GM23338 (cell line): ENCODE results near the gene TMEM200A. TPM values are rescaled to one million over a fixed set of nuclear protein-coding genes. Genes with fewer than 3 reads are reported as not detected.

Experiments used
- ATAC-seq: fragments of 200-7000 bp; cut with Tn5 transposase; 3 replicates; pipeline ENCODE4 v1.9.1; 2020
- DNase-seq: peaks from one replicate; pipeline ENCODE4 v3.0.0-alpha.2; 2015; ENCODE audit warnings: low spot score
- H2AFZ ChIP-seq: fragments of 200-600 bp; sonication (generic); 2 replicates; pipeline ENCODE4 v1.8.0; 2016; ENCODE audit warnings: antibody characterized with exemption, mild to moderate bottlenecking, moderate library complexity
- H3F3A ChIP-seq: fragments of 200-600 bp; sonication (generic); replicated peaks from 2 replicates; pipeline ENCODE4 v1.8.0; 2017; ENCODE audit warnings: antibody characterized with exemption, mixed run types, low read depth
- H3K27ac ChIP-seq: fragments of 200-600 bp; sonication (generic); 2 replicates; pipeline ENCODE4 v1.6.1; 2016; ENCODE audit warnings: low read depth
- H3K27me3 ChIP-seq: fragments of 200-600 bp; sonication (generic); 2 replicates; pipeline ENCODE4 v1.8.0; 2016; ENCODE audit warnings: mild to moderate bottlenecking, mixed run types, moderate library complexity; ENCODE audit not compliant: insufficient read depth
- H3K36me3 ChIP-seq: fragments of 200-600 bp; sonication (generic); 2 replicates; pipeline ENCODE4 v1.8.0; 2016; ENCODE audit warnings: mild to moderate bottlenecking; ENCODE audit not compliant: insufficient read depth
- H3K4me1 ChIP-seq: fragments of 200-600 bp; sonication (generic); 2 replicates; pipeline ENCODE4 v1.8.0; 2016; ENCODE audit warnings: mild to moderate bottlenecking, moderate library complexity; ENCODE audit not compliant: insufficient read depth
- H3K4me2 ChIP-seq: fragments of 200-600 bp; sonication (generic); 2 replicates; pipeline ENCODE4 v1.7.1; 2017; ENCODE audit warnings: mixed run types
- H3K4me3 ChIP-seq: fragments of 200-600 bp; sonication (generic); 2 replicates; pipeline ENCODE4 v1.6.1; 2016; ENCODE audit warnings: mixed run types
- H3K79me2 ChIP-seq: fragments of 200-600 bp; sonication (generic); replicated peaks from 2 replicates; pipeline ENCODE4 v1.8.0; 2017; ENCODE audit warnings: mild to moderate bottlenecking; ENCODE audit not compliant: insufficient read depth
- H3K9me2 ChIP-seq: fragments of 200-600 bp; sonication (generic); 2 replicates; pipeline ENCODE4 v1.8.0; 2017; ENCODE audit not compliant: insufficient read depth
- H4K20me1 ChIP-seq: fragments of 200-600 bp; sonication (generic); replicated peaks from 2 replicates; pipeline ENCODE4 v1.8.0; 2017; ENCODE audit warnings: mild to moderate bottlenecking; ENCODE audit not compliant: insufficient read depth
- H3K27ac Mint-ChIP-seq: 2 replicates; pipeline ENCODE4 v1.8.0; 2020; ENCODE audit warnings: inconsistent platforms, mild to moderate bottlenecking, moderate library complexity, mixed read lengths
- H3K27me3 Mint-ChIP-seq: 3 replicates; pipeline ENCODE4 v1.8.0; 2022; ENCODE audit warnings: low read depth, mild to moderate bottlenecking, moderate library complexity, mixed read lengths, inconsistent platforms; ENCODE audit not compliant: insufficient read depth, poor library complexity
- H3K36me3 Mint-ChIP-seq: 3 replicates; pipeline ENCODE4 v1.8.0; 2021; ENCODE audit warnings: low read depth, mild to moderate bottlenecking, inconsistent platforms, moderate library complexity, mixed read lengths
- H3K4me1 Mint-ChIP-seq: 3 replicates; pipeline ENCODE4 v1.8.0; 2020; ENCODE audit warnings: mild to moderate bottlenecking, inconsistent platforms, mixed read lengths
- H3K4me3 Mint-ChIP-seq: 3 replicates; pipeline ENCODE4 v1.8.0; 2021; ENCODE audit warnings: moderate library complexity, mild to moderate bottlenecking, inconsistent platforms, mixed read lengths
- H3K9me3 Mint-ChIP-seq: 3 replicates; pipeline ENCODE4 v1.8.0; 2020; ENCODE audit warnings: moderate library complexity, mild to moderate bottlenecking, inconsistent platforms, mixed read lengths
- CREB1 ChIP-seq: fragments of 250-450 bp; sonication (Bioruptor Pico); IDR thresholded peaks from 2 replicates; pipeline ENCODE4 v1.5.0; 2020; ENCODE audit warnings: low read depth, mild to moderate bottlenecking, moderate library complexity
- CTCF ChIP-seq, 2 experiments: fragments of 200-600 bp in 1 of 2; sonication (generic) in 1 of 2; conservative IDR thresholded peaks; 2 replicates each; pipeline versions ENCODE4 v1.5.1 to v1.6.1; 2016 to 2017; ENCODE audit warnings: antibody characterized with exemption in 2 of 2, low read depth in 2 of 2, mild to moderate bottlenecking in 2 of 2, moderate library complexity in 1 of 2
- ETS1 ChIP-seq: IDR thresholded peaks from 2 replicates; pipeline ENCODE4 v1.6.1; 2016; ENCODE audit warnings: antibody characterized with exemption
- JUNB ChIP-seq: IDR thresholded peaks from one replicate; pipeline ENCODE4 v1.6.1; 2016; ENCODE audit warnings: antibody characterized with exemption; ENCODE audit not compliant: unreplicated experiment
- NANOG ChIP-seq: IDR thresholded peaks from 2 replicates; pipeline ENCODE4 v1.6.1; 2016; ENCODE audit warnings: antibody characterized with exemption, borderline replicate concordance
- POLR2AphosphoS5 ChIP-seq: IDR thresholded peaks from 2 replicates; pipeline ENCODE4 v1.6.1; 2016; ENCODE audit warnings: antibody characterized with exemption, low read depth
- ZNF114 ChIP-seq: fragments of 250-450 bp; sonication (Bioruptor Pico); IDR thresholded peaks from 2 replicates; pipeline ENCODE4 v1.5.0; 2020; ENCODE audit warnings: mild to moderate bottlenecking, moderate library complexity
- polyA plus RNA-seq: library from polyadenylated mRNA; unstranded; fragments of >200 nt; fragmentation: Nextera tagmentation; extraction: Ambion mirVana; gene quantifications from 2 replicates; pipeline ENCODE4 v1.2.1, GENCODE V29; 2016
- total RNA-seq: library from RNA; depleted of rRNA; stranded (reverse); fragments of >200 nt; shearing (Covaris generic); gene quantifications from 2 replicates; pipeline ENCODE4 v1.2.3, GENCODE V29; 2014
- TF ChIP-seq, protein P1 (sequence below): IDR thresholded peaks from one replicate; pipeline ENCODE4 v1.6.1; 2018; ENCODE audit warnings: antibody characterized with exemption; ENCODE audit not compliant: unreplicated experiment

Gene TMEM200A
- total and polyA plus RNA-seq, 2 experiments from 2014 or later, result 7.1 to 22.7 TPM

DNA sequence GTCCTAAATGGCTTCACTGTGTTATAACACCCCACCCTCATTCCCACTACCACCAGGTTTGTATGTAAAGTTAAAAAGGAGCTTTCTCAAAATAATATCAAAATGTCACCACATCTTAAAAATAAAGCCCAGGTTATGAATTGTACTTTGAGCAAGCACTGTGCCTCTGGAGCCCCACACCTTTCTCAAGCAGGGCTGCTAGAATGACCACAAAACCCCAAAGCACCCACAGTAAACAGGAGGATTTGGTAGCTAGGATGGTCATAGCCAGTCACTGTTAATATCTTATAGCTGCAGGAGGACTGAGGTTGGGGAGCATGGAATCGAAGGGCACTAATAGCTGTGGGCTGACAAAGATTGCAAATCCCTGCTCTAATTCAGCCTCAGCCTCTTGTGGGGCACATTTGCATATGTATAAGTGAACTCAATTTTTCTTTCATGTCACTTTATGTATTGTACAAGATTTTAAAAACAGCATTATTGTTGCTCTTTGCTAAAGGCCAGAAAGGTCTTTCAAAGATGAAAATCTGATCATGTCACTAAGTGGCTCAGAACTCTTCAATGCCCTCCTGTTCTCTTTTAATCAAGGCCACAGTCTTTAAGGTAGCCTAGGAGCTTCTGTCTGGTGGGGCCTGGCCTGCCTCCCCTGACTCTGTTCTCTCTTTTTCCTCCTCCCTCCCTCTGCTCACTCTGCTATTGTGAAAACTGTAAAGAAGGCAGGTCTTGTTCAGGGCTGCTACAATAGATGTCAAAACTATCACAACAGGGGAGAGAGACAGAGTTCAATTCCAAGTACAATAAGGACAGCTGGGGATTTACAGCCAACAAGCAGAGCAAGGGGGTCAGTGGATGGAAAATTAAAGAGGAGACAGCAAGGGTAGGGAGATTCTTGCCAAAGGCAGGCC is 101.6 kb downstream of the TMEM200A start:
- no peak overlapping the region for H3K27ac Mint-ChIP-seq
- peak overlapping the region; percentile 29; the same call in 1 of the 2 replicates for H2AFZ ChIP-seq
- H3K4me2 ChIP-seq, result no peak overlapping the region
- no peak overlapping the region for H3K4me3 ChIP-seq
- H4K20me1 ChIP-seq, result no peaks in the 10 kb centered on the region
- no peaks in the 10 kb centered on the region for H3K9me2 ChIP-seq
- no peaks in the 10 kb centered on the region for H3F3A ChIP-seq
- no peaks in the 10 kb centered on the region for H3K36me3 ChIP-seq
- H3K4me1 ChIP-seq, result peaks cover 4% of the 10 kb centered on the region; the same call in 1 of the 2 replicates
- peak; percentile 73 for ATAC-seq
- no peaks in the 10 kb centered on the region for H3K36me3 Mint-ChIP-seq
- H3K4me3 Mint-ChIP-seq, result no peak overlapping the region
- H3K27me3 Mint-ChIP-seq, result peaks cover 2% of the 10 kb centered on the region
- H3K27me3 ChIP-seq, result no peaks in the 10 kb centered on the region
- peaks cover 11% of the 10 kb centered on the region for H3K4me1 Mint-ChIP-seq
- no peak overlapping the region for H3K27ac ChIP-seq
- H3K79me2 ChIP-seq, result no peaks in the 10 kb centered on the region
- no peak for TF ChIP-seq CREB1 (CRISPR knock-in tag)
- no peaks in the 10 kb centered on the region for H3K9me3 Mint-ChIP-seq
- DNase-seq, result no peak

DNA sequence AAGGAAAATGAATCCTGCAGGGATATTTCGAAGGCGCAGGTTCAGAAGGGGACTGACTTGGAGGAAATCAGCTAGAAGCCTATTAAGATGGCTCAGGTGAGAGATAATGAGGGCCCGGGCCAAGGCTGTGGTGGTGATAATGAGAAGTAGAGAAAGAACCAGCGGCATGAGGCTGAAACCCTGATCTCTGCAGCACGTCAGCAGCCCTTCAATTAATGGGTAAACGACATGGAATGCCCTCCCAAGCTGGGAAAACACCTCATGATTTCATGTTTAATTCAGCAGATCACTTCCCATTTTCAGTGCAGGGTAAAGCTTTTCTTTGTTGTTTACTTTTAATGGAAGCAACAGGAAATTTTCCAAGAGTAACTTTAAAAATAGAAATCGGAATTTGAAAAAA is 104.9 kb downstream of the TMEM200A start:
- H3K4me1 Mint-ChIP-seq, result peaks cover 11% of the 10 kb centered on the region
- no peak overlapping the region for H3K4me2 ChIP-seq
- no peak overlapping the region for H3K27ac Mint-ChIP-seq
- DNase-seq (no peak), ATAC-seq (no peak)
- H3K27me3 Mint-ChIP-seq, result peaks cover 2% of the 10 kb centered on the region
- H3K36me3 ChIP-seq, result no peaks in the 10 kb centered on the region
- no peaks in the 10 kb centered on the region for H3K79me2 ChIP-seq
- H2AFZ ChIP-seq, result no peak overlapping the region
- H3K4me3 Mint-ChIP-seq, result no peak overlapping the region
- H3K9me2 ChIP-seq, result no peaks in the 10 kb centered on the region
- H3F3A ChIP-seq, result no peaks in the 10 kb centered on the region
- H3K4me3 ChIP-seq, result no peak overlapping the region
- peaks cover 6% of the 10 kb centered on the region; the same call in 2 of the 3 replicates for H3K36me3 Mint-ChIP-seq
- TF ChIP-seq ZNF114 (CRISPR knock-in tag) (no peak), JUNB (no peak), CTCF (conservative IDR thresholded peaks at IDR 0.05; ENCODE audit: low read depth in 2 of 2) (no peak), NANOG (no peak), ETS1 (no peak), CREB1 (CRISPR knock-in tag) (no peak), POLR2AphosphoS5 (no peak)
- TF ChIP-seq, protein P1, sequence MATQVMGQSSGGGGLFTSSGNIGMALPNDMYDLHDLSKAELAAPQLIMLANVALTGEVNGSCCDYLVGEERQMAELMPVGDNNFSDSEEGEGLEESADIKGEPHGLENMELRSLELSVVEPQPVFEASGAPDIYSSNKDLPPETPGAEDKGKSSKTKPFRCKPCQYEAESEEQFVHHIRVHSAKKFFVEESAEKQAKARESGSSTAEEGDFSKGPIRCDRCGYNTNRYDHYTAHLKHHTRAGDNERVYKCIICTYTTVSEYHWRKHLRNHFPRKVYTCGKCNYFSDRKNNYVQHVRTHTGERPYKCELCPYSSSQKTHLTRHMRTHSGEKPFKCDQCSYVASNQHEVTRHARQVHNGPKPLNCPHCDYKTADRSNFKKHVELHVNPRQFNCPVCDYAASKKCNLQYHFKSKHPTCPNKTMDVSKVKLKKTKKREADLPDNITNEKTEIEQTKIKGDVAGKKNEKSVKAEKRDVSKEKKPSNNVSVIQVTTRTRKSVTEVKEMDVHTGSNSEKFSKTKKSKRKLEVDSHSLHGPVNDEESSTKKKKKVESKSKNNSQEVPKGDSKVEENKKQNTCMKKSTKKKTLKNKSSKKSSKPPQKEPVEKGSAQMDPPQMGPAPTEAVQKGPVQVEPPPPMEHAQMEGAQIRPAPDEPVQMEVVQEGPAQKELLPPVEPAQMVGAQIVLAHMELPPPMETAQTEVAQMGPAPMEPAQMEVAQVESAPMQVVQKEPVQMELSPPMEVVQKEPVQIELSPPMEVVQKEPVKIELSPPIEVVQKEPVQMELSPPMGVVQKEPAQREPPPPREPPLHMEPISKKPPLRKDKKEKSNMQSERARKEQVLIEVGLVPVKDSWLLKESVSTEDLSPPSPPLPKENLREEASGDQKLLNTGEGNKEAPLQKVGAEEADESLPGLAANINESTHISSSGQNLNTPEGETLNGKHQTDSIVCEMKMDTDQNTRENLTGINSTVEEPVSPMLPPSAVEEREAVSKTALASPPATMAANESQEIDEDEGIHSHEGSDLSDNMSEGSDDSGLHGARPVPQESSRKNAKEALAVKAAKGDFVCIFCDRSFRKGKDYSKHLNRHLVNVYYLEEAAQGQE, result no peak
- no peak overlapping the region for H3K27ac ChIP-seq
- H4K20me1 ChIP-seq, result no peaks in the 10 kb centered on the region
- H3K4me1 ChIP-seq, result peaks cover 4% of the 10 kb centered on the region; the same call in 1 of the 2 replicates
- H3K27me3 ChIP-seq, result no peaks in the 10 kb centered on the region
- peaks cover 11% of the 10 kb centered on the region for H3K9me3 Mint-ChIP-seq
